ENCODE results near the gene RNF133. TPM values are rescaled to one million over a fixed set of nuclear protein-coding genes. Genes with fewer than 3 reads are reported as not detected.
A peak's percentile ranks its signal among the peaks of the same experiment; 100 is the strongest.

RNF133 gene
- total RNA-seq, 1 experiment from 2014 or later = 4.9 TPM

- intact Hi-C loops (cut with micrococcal nuclease; ENCODE audit: unreplicated experiment) = no loop called here
- DNase-seq (ENCODE audit: low spot score) = no peak
- ChIA-PET POLR2A (ENCODE audit: low non-redundant PET) (interaction anchor here (0.7 kb wide), 1 partner anchor 10 kb away, joined by 3 read pairs; no protein-coding TSS in a partner anchor), CTCF (no interaction called here)
- no TSS peak for BruUV-seq (replicated peaks)
- Histone ChIP-seq H3K4me3 (ENCODE audit: low read depth, low read length, poor library complexity, severe bottlenecking) (no peak overlapping the region), H3K27me3 (replicated peaks; ENCODE audit: insufficient read depth, low read depth, low read length, poor library complexity) (no peaks in the 10 kb centered on the region), H3K27ac (ENCODE audit: low read depth, low read length, poor library complexity, severe bottlenecking) (no peak overlapping the region), H3K36me3 (ENCODE audit: insufficient read depth, low read length, poor library complexity, severe bottlenecking) (no peaks in the 10 kb centered on the region), H3K4me1 (ENCODE audit: insufficient read depth, low read length, poor library complexity, severe bottlenecking) (peaks cover 6% of the 10 kb centered on the region), H3K9me3 (ENCODE audit: low read depth, low read length, poor library complexity, severe bottlenecking) (no peaks in the 10 kb centered on the region)
- TF ChIP-seq, protein P1, sequence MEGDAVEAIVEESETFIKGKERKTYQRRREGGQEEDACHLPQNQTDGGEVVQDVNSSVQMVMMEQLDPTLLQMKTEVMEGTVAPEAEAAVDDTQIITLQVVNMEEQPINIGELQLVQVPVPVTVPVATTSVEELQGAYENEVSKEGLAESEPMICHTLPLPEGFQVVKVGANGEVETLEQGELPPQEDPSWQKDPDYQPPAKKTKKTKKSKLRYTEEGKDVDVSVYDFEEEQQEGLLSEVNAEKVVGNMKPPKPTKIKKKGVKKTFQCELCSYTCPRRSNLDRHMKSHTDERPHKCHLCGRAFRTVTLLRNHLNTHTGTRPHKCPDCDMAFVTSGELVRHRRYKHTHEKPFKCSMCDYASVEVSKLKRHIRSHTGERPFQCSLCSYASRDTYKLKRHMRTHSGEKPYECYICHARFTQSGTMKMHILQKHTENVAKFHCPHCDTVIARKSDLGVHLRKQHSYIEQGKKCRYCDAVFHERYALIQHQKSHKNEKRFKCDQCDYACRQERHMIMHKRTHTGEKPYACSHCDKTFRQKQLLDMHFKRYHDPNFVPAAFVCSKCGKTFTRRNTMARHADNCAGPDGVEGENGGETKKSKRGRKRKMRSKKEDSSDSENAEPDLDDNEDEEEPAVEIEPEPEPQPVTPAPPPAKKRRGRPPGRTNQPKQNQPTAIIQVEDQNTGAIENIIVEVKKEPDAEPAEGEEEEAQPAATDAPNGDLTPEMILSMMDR (conservative IDR thresholded peaks at IDR 0.05; ENCODE audit: low read depth, low read length) = no peak
- no peak for TF ChIP-seq EZH2 (IDR thresholded peaks at IDR 0.05; ENCODE audit: borderline replicate concordance, low read depth, low read length, poor library complexity, severe bottlenecking)
These were observed 21.8 kb downstream of the RNF133 start for GRCh38 chr7:122677149-122677548.

GRCh38 chr7:122676466-122676865 lies 22.5 kb downstream of the RNF133 start:
- TF ChIP-seq, protein P1 (conservative IDR thresholded peaks at IDR 0.05; ENCODE audit: low read depth, low read length) = no peak
- no peak for TF ChIP-seq EZH2 (IDR thresholded peaks at IDR 0.05; ENCODE audit: borderline replicate concordance, low read depth, low read length, poor library complexity, severe bottlenecking)
- intact Hi-C loops (cut with micrococcal nuclease; ENCODE audit: unreplicated experiment) = no loop called here
- Histone ChIP-seq H3K27me3 (replicated peaks; ENCODE audit: insufficient read depth, low read depth, low read length, poor library complexity) (no peaks in the 10 kb centered on the region), H3K4me1 (ENCODE audit: insufficient read depth, low read length, poor library complexity, severe bottlenecking) (peaks cover 6% of the 10 kb centered on the region), H3K9me3 (ENCODE audit: low read depth, low read length, poor library complexity, severe bottlenecking) (no peaks in the 10 kb centered on the region), H3K36me3 (ENCODE audit: insufficient read depth, low read length, poor library complexity, severe bottlenecking) (no peaks in the 10 kb centered on the region), H3K27ac (ENCODE audit: low read depth, low read length, poor library complexity, severe bottlenecking) (no peak overlapping the region), H3K4me3 (ENCODE audit: low read depth, low read length, poor library complexity, severe bottlenecking) (no peak overlapping the region)
- peak; percentile 23 for DNase-seq (ENCODE audit: low spot score)
- ChIA-PET POLR2A (ENCODE audit: low non-redundant PET) (interaction anchor here (0.7 kb wide), 1 partner anchor 11 kb away, joined by 3 read pairs; no protein-coding TSS in a partner anchor), CTCF (no interaction called here)
- BruUV-seq (replicated peaks) = no TSS peak

DNA sequence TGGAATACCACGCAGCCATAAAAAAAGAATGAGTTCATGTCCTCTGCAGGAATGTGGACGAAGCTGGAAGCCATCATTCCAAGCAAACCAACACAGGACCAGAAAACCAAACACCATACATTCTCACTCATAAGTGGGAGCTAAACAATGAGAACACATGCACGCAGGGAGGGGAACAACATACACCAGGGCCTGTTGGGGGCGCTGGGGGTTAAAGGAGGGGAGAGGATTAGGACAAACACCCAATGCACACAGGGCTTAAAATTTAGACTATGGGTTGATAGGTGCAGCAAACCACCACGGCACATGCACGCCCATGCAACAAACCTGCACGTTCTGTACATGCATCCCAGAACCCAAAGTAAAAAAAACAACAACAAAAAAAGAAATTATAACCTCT lies 23.3 kb downstream of the RNF133 start:
- Histone ChIP-seq H3K9me3 (ENCODE audit: low read depth, low read length, poor library complexity, severe bottlenecking) (no peaks in the 10 kb centered on the region), H3K36me3 (ENCODE audit: insufficient read depth, low read length, poor library complexity, severe bottlenecking) (no peaks in the 10 kb centered on the region), H3K27ac (ENCODE audit: low read depth, low read length, poor library complexity, severe bottlenecking) (no peak overlapping the region), H3K4me1 (ENCODE audit: insufficient read depth, low read length, poor library complexity, severe bottlenecking) (peaks cover 6% of the 10 kb centered on the region), H3K27me3 (replicated peaks; ENCODE audit: insufficient read depth, low read depth, low read length, poor library complexity) (no peaks in the 10 kb centered on the region), H3K4me3 (ENCODE audit: low read depth, low read length, poor library complexity, severe bottlenecking) (no peak overlapping the region)
- TF ChIP-seq, protein P1 (conservative IDR thresholded peaks at IDR 0.05; ENCODE audit: low read depth, low read length) = no peak
- no peak for TF ChIP-seq EZH2 (IDR thresholded peaks at IDR 0.05; ENCODE audit: borderline replicate concordance, low read depth, low read length, poor library complexity, severe bottlenecking)
- ChIA-PET POLR2A (ENCODE audit: low non-redundant PET) (no interaction called here), CTCF (no interaction called here)
- DNase-seq (ENCODE audit: low spot score) = no peak
- BruUV-seq (replicated peaks) = no TSS peak
- intact Hi-C loops (cut with micrococcal nuclease; ENCODE audit: unreplicated experiment) = no loop called here

Data from A673 (cell line).